A673 (cell line): Measurements from ENCODE around the gene GJB4.

Experiments used
- CTCF ChIP-seq: fragments of 300-800, 200-600 bp; sonication (generic); conservative IDR thresholded peaks from 2 replicates; pipeline ENCODE4 v1.5.1; 2017; ENCODE audit warnings: low read depth, mild to moderate bottlenecking, antibody characterized with exemption, low read length, moderate library complexity, mixed read lengths
- EZH2 ChIP-seq: fragments of 200-600 bp; sonication (generic); IDR thresholded peaks from 2 replicates; pipeline ENCODE4 v1.6.1; 2017; ENCODE audit warnings: borderline replicate concordance, low read depth, mild to moderate bottlenecking, mixed read lengths, antibody characterized with exemption, low read length; ENCODE audit not compliant: poor library complexity, severe bottlenecking

DNA sequence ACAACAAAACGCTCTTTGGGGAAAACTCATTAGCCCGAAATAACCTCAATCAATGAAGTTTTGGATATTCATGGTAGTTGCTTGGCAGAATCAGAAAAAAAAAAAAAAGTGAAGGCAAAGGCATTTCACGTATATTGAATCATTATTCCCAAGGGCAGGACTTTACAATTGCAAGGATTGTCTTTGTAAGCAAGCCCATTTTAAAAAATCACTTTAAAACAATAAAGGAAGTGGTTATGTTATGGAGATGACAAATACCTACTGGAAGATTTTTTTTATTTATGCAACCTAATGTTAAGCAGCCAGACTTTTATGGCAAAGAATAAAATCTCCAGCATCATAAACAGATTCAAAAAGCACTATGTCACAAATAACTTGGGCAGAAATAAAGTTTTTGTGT lies 9.3 kb downstream of the GJB4 start:
- TF ChIP-seq CTCF (no peak), EZH2 (no peak)
